GM12801 (cell line): ENCODE measurements around the gene KISS1.

ENCODE experiments used
- CTCF ChIP-seq: IDR thresholded peaks from one replicate; pipeline ENCODE4 v1.5.1; 2011; ENCODE audit warnings: control low read depth; ENCODE audit not compliant: insufficient read length; ENCODE audit errors: extremely low read depth

KISS1 gene

DNA sequence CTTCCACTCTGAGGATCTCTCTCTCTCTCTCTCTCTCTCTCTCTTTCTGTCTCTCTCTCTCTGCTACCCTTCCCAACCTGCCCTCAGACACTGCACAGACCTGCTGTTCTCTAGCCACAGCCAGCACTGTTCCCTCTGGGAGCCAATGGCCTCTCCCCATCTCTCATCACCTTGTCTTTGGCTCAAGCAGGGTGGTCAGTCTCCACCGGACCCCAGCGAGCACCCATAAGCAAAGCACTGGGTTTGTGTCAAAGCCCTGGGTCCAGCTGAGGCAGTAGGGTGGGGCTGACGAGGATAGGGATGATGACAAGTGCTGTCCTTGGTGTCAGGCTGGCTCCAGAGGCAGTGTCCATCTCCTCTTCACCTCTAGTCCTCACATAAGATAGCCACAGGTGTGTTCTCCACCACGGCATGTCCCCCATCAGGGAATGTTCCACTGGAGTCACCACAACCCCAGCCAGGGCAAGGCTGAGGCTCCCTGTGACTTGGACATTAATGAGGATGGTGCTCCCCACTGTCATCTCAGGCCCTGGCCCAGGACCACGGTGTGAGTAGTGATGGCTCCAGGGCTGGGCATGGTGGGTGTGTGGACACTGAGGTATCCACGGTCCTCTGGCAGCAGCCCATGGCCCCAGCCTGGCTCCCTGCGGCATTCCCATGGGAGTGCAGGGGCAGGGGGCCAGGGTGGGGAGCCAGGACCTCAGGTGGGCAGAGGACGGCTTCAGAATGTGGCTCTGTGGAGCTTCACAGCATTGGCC is 25.9 kb upstream of the KISS1 start:
- no peak for TF ChIP-seq CTCF

- TF ChIP-seq CTCF = no peak
Measured at GRCh38 chr1:204221271-204221670, 25.0 kb upstream of the KISS1 start.

GRCh38 chr1:204219971-204220616 is 23.8 kb upstream of the KISS1 start:
- no peak for TF ChIP-seq CTCF

DNA sequence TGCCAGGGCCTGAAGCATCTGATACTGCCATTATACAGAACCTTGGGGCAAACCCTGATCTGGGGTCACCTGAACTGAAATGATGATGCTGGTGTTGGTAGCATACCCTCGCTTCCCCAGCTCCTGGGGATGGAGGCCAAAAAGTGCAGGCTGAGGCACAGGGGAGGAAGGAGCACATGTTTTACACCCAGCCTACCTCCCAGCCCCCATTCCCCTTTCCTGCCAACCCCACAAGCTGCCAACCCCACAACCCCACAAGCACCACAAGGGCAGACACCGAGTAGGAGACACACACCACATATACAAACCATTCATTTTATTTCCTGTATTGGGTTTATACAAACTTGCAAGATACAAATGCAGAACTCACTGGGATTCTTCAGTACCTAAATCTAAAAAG is 22.3 kb upstream of the KISS1 start:
- no peak for TF ChIP-seq CTCF

- TF ChIP-seq CTCF = no peak
Measured at GRCh38 chr1:204217648-204218000, 21.3 kb upstream of the KISS1 start.

DNA sequence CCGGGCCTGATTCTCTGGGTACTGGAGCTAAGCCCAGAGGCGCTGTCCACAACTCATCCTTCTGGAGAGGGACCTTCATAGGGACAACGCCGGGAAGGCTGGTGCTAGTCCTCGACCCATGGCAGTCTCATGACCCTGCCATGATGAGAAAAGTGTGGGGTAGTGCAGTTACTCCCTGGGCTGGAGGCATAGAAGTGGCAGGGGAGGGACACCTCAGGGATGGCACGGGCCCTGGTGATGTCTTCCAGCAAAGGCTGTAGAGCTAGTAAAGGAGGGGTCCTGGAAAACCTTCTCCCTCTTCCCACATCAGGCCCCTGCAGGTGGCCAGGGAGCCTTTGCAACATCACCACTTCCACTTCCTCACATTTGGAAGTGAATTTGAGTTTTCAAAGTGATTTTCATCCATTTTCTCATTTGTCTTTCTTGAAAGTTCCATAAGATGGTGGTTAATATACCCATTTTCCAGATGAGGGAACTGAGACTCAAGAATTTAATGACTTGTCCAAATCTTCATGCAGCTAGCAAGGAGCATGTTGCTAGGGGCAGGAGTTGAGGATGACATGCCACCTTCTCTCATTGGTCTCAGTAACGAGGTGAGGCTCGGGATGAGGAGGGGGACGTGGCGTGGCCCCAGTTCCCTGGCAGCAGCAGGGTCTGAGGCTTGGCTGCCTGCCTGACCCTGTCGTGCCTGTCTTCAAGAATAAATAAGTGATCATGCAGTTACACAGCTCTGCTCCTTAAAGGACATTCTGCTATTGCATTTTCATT is 20.8 kb upstream of the KISS1 start:
- TF ChIP-seq CTCF = no peak

- no peak for TF ChIP-seq CTCF
Measured at GRCh38 chr1:204216236-204216635, 19.9 kb upstream of the KISS1 start.
